SW 1271 (cell line): Measurements from ENCODE around the gene CCDC102B.

Source experiments
- DNase-seq, 2 experiments: peaks; one replicate each; lab custom pipeline; 2025; lab: John Stamatoyannopoulos, UW

Gene CCDC102B

GRCh38 chr18:69085951-69086350 lies 288.1 kb downstream of the CCDC102B start:
- DNase-seq = no peak

DNA sequence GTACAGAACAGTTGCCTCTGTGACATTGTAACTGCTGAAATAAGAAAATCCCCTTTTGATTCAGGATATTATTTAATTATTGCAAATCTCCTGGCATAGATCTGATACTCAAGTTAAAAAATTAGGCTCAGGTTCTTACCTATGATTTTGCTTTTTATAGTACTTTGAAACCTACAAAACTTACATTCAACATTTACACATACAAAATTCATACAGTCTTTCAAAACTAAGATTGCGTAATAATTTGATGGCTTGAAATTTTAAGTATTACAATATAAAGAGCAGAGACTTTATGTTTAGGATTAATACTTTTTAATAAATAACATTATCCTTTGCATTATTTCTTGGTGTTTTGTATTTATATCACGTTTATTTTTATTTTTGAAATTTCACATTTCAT lies 291.1 kb downstream of the CCDC102B start:
- DNase-seq = no peak

- no peak for DNase-seq
These were observed 299.5 kb downstream of the CCDC102B start for GRCh38 chr18:69097349-69097748.

GRCh38 chr18:69102959-69103358 lies 305.1 kb downstream of the CCDC102B start:
- no peak for DNase-seq
